GM21528 (cell line): ENCODE data around the gene FEV.

Experiments used
- ATAC-seq: cut with Tn5 transposase; IDR thresholded peaks from one replicate; pipeline ENCODE4 v1.9.1; 2021; ENCODE audit warnings: mild to moderate bottlenecking, moderate library complexity; ENCODE audit not compliant: unreplicated experiment, low FRiP score

Gene FEV

GRCh38 chr2:219018286-219018685 lies 33.3 kb upstream of the FEV start:
- no peak for ATAC-seq

DNA sequence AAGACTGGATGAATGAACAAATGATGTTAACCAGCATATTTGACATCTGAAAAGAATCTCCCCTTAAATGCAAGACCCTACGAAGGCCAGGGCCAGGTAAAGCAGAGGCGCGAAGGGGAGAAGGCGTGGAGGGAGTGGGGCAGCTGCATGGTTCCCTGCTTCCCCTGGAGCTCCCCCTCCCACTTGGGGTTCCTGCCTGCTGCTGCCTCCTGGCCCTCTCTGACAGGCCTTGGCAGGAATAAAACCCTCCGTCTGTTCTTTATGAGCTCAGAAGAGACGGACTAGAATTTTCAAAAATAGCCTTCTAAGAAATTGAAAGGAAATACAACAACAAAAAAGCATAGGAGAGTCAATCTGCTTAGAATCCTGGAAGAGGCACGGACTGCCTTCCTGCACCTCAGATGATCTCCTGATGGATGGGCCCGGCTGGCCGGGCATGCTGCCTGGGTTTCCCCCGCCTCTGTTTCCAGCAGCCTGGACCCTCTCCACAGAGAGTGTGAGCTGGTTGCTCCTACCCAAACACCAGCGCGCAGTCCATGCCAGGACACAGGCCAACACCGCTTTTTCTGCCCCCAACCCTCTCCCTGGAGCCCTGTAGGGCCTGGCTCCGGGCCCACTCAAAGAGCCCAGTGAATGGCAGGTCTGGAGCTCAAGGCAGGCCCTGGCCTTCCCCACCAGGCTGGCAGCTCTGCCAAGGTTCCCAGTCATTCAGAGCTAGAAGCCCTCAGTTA lies 32.4 kb upstream of the FEV start:
- ATAC-seq, result no peak

DNA sequence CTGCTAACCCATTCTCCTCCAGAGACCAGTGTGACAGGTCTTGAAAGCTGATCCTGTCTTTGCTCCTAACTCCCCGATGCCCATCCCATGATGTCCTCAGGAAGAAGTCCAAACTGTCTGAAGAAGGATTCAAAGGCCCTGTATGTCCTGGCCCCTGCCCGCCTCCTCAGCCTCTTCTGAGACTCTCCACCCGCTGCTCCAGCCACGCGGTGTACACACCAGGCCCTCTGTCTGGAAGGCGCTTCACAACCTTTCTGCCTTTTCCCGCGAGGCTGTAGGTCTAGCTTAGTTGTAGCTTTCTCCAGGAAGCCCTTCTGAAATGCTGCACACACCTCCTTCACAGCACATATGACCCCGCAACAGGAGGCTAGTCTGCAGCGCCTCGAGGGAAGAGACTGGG lies 31.7 kb upstream of the FEV start:
- no peak for ATAC-seq

DNA sequence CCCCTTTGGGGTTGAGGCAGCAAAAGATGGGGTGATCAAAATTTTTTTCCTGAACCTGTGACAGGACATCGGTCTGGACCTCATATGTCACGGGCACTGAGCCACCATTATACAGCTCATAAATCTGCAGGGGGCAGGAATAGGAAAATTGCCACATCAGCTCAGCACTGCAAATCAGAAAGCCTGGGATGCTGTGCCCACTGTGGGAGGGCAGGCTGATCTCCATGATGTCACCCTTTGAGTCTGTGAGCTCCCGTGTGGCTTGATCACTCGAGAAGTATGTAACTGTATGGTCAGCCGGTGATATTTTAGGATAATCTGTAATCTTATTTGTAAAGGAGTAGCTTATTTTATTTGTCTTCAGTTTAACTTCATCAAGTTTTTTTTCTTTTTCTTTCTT lies 25.9 kb upstream of the FEV start:
- ATAC-seq, result no peak

DNA sequence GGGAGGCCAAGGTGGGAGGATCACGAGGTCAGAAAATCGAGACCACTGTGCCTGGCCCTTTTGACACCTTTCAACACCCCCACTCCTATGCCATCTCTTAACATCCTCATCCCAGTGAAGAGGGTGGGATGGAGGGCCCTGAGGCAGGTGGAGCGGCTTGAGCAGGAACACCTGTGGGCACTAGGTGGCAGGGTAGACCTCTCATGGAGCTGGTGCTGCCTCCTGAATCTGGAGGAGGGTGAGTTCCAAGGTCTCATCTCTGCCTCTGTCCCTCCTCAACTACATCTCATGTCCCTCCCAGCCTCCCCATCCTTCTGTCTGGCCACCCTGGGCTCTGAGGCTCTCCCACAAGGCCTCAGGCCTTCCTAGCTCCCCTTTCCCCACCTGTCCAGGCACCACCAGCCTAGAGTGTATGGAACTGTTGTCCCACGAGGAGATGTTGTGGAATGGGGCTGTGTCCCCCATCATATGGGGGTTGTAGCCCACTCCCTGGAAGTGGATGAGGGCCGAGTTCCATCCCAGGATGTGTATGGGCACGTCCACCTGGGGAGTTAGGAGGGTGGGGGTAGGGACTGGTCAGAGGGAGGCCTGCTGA lies 25.3 kb upstream of the FEV start:
- no peak for ATAC-seq

DNA sequence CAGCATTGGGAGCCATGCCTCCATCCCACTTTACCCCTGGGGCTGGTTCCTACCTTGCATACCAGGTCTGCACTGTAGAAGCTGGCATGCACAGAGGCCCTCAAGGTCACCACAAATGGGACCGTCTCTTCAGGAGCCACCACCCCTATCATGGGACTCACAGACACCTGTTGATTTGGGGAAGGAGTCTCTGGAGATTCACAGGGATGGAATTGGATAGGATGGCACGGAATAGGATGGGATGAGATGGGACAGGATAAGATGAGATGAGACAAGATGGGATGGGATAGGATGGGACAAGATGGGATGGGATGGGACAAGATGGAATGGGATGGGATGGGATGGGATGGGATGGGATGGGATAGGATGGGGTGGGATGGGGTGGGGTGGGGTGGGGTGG lies 24.3 kb upstream of the FEV start:
- ATAC-seq, result no peak

- no peak for ATAC-seq
Measured at GRCh38 chr2:219003979-219004378, 19.0 kb upstream of the FEV start.

- no peak for ATAC-seq
Measured at GRCh38 chr2:219003267-219003634, 18.3 kb upstream of the FEV start.

- no peak for ATAC-seq
Measured at GRCh38 chr2:219002395-219003266, 17.6 kb upstream of the FEV start.

GRCh38 chr2:219001577-219002394 lies 16.8 kb upstream of the FEV start:
- no peak for ATAC-seq

DNA sequence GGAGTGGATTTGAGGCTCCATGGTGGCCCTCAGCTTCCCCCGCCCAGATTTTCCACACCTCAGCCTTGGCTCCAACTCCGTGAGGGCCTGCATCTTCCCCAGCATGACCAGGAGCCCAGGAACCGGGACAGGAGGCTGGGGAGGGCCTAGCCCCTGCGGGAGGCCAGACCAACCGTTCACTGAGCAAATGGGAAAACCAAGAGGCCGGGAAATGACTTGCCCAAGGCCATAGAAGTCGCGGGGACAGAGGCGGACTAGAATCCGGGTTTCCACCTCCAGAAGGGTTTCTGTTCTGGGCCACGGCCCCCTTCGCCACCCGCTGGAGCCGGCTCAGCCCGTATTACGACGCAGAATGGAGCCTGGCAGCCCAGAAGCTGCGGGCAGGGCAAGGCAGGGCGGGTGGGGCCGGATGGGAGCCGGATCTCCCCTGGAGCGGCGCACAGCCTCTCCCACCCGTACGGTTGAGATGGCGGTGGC lies 16.2 kb upstream of the FEV start:
- ATAC-seq, result no peak

GRCh38 chr2:219000569-219000960 lies 15.6 kb upstream of the FEV start:
- no peak for ATAC-seq

DNA sequence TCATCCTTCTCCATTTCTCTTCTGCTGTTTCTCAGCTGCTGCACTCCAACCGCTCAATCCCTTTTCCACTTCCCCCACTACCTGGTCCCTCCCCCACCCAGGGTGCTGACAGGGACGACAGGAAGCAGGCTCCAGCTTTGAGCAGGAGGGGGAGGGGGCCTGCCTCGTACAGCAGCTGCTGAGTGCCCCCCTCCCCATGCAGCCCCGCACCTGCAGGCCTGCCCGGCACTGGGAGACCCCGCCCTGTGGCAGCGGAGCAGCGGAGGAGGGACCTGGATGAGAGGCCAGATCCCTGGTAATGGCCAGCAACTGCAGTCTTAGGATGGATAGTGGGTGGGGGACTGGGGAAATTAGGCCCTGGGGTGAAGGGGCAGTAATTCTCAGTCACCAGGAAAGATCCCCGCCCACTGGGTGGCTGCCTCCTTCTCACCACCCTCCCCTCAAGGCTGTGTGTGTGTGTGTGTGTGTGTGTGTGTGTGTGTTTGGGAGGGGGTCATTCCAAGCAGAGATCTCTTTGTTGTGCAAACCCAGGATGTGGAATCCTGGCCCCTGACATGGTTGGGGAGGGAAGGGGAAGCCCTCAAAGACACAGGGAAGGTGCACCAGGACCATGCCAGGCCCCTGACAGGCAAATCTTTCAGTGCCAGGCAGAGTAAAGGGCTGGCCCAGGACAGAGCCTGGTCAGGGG lies 15.0 kb upstream of the FEV start:
- no peak for ATAC-seq

DNA sequence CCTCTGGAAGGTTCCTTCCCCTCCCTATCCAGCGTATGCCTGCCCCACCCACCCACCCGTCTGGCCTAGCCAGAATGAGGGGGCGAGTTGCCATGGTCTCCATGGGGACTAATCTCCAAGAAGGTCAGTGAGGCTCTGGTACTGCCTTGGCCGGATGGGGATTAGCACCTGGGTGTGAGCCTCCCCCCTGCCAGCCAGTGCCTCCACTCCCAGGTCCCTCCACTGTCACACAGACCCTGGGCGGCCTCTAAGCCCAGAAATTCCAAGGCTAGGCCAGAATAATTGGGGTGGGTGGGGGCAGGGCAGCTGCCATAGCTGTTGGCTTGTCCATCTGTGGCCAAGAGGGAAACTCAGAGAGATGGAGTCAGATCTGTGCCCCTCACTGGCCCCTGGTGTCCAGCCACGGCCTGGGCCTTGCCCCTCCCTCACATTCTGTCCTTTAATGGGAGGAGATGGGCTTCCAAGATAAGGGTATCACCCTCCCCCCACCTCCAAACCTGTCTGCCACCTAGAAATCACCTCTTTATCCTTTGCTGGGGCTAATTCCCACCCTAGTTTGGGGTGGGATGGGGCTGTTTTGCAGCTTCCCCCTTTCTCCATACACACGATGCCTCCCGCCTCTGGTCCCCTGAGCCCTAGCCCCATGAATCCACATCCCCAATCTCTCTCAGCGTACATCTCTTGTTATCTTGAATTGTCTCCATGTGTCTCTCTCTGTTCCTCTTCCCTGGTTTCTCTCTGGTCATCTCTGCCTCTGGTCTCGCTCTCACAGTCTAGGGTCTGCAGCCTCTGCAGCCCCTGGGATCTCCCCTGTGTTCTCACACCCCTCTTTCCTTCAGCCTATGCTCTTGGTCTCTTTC lies 14.3 kb upstream of the FEV start:
- no peak for ATAC-seq

DNA sequence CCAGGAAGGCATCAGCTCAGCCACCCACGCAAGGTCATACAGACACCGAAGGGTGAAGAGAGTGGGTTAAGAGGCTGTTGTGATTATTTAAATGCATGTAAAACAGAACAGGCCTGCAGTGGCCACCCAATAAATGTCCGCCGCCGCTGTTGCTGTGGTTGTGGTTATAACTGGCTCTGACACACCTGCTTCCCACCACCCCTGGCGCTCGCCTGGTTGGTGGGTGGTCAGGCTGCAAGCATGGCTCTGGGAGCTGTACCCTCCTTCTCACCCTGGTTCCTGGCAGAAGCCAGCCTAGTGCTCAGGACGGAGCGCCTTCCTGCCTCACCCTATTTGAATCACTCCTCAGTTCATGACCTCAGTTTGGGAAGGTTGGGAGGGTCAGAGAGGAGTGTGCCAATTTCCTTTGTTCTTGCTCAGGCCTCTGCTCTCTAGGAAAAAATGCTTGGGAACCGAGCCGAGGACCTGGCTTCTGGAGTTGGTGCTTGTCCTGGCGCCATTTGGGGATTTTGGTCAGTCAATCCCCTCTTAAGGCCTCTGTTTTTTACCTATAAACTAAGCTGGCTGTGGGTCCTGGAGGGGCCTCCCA lies 13.5 kb upstream of the FEV start:
- ATAC-seq, result no peak

GRCh38 chr2:218997731-218998130 lies 12.7 kb upstream of the FEV start:
- no peak for ATAC-seq

GRCh38 chr2:218996937-218997336 lies 12.0 kb upstream of the FEV start:
- ATAC-seq, result no peak

DNA sequence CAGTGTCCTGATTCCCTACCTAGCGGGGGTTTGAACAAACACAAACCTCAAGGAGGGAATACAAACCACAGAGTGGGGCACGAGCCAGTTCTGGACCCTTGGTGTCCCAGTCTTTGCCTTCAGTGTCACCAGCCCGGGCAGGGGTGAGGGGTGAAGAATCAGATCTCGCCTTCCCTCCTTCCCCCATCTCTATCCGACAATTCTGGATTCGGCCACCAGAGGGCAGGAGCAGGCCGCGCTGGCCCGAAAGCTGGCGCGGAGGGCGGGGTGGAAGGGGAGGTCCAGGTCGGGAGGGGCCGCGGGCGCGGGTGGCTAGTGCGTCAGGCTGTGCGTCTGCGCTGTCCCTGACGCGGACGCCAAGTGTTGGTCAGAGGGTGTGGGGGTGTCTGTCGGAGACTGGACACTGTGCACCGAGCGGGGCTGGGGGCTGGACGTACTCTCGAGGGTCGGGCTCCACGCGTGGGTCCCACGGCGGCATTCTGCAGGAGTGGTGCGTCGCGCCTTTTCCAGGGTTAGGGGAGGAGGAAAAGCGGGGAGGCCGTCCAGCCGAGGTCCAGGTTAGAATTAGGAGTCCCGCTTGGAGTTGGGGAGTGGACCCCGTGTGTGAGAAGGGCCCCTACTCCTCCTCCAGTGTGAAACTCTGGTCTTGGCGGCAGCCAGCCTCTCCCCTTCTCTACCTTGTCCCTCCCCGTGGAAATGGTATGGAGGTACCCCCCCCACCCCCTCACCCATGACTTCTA lies 11.2 kb upstream of the FEV start:
- ATAC-seq, result no peak
